PC-9 (cell line): Measurements from ENCODE around the gene TAF3. TPM values are rescaled to one million over a fixed set of nuclear protein-coding genes. Genes with fewer than 3 reads are reported as not detected.

Experiments
- BruUV-seq: library from RNA; stranded (reverse); fragments of 400-500 nt; replicated peaks from 2 replicates; lab custom pipeline; 2021; lab: Mats Ljungman, UMichigan
- CTCF ChIA-PET: fragments of 300-600 bp; sonication (Branson Sonifier 250); formaldehyde crosslinking; loops from one replicate; lab custom pipeline; 2022; ENCODE audit warnings: antibody characterized with exemption; lab: Charles Lee
- POLR2A ChIA-PET: fragments of 300-600 bp; sonication (Branson Sonifier 250); formaldehyde crosslinking; loops from one replicate; lab custom pipeline; 2022; ENCODE audit warnings: antibody characterized with exemption; ENCODE audit not compliant: unreplicated experiment; lab: Charles Lee
- DNase-seq, 2 experiments: peaks; one replicate each; pipeline versions ENCODE4 v3.0.0 to v3.0.0-alpha.2; 2015 to 2022; ENCODE audit warnings: mixed read lengths in 1 of 2
- H2AFZ ChIP-seq: fragments of 200-600 bp; sonication (generic); 2 replicates; pipeline ENCODE4 v1.8.1; 2017; ENCODE audit warnings: antibody characterized with exemption
- H3F3A ChIP-seq: fragments of 200-600 bp; sonication (generic); 2 replicates; pipeline ENCODE4 v1.8.1; 2017; ENCODE audit warnings: antibody characterized with exemption, mild to moderate bottlenecking, low read depth; ENCODE audit not compliant: insufficient read depth
- H3K27ac ChIP-seq: fragments of 200-600 bp; sonication (generic); 2 replicates; pipeline ENCODE4 v1.6.1; 2016; ENCODE audit warnings: mixed run types
- H3K27me3 ChIP-seq: fragments of 200-600 bp; sonication (generic); 2 replicates; pipeline ENCODE4 v1.6.1; 2016; ENCODE audit warnings: low read depth, mixed run types; ENCODE audit not compliant: insufficient read depth
- H3K36me3 ChIP-seq: fragments of 200-600 bp; sonication (generic); 2 replicates; pipeline ENCODE4 v1.6.1; 2016; ENCODE audit warnings: low read depth, mixed run types
- H3K4me1 ChIP-seq: fragments of 200-600 bp; sonication (generic); replicated peaks from 2 replicates; pipeline ENCODE4 v1.6.1; 2016; ENCODE audit warnings: mixed run types; ENCODE audit not compliant: insufficient read depth
- H3K4me2 ChIP-seq: fragments of 200-600 bp; sonication (generic); 2 replicates; pipeline ENCODE4 v1.6.1; 2017; ENCODE audit warnings: mixed run types
- H3K4me3 ChIP-seq: fragments of 200-600 bp; sonication (generic); 2 replicates; pipeline ENCODE4 v1.6.1; 2016; ENCODE audit warnings: mixed run types
- H3K79me2 ChIP-seq: fragments of 200-600 bp; sonication (generic); 2 replicates; pipeline ENCODE4 v1.6.1; 2017; ENCODE audit warnings: low read depth, mixed run types
- H3K9me2 ChIP-seq: fragments of 200-600 bp; sonication (generic); 2 replicates; pipeline ENCODE4 v1.8.1; 2017; ENCODE audit warnings: mild to moderate bottlenecking; ENCODE audit not compliant: insufficient read depth
- H3K9me3 ChIP-seq: fragments of 200-600 bp; sonication (generic); 2 replicates; pipeline ENCODE4 v1.8.1; 2016; ENCODE audit warnings: low read depth; ENCODE audit not compliant: insufficient read depth
- H4K20me1 ChIP-seq: fragments of 200-600 bp; sonication (generic); 2 replicates; pipeline ENCODE4 v1.8.1; 2017; ENCODE audit not compliant: insufficient read depth
- CTCF ChIP-seq: fragments of 200-600 bp; sonication (generic); conservative IDR thresholded peaks from 2 replicates; pipeline ENCODE4 v1.6.1; 2017; ENCODE audit warnings: mixed run types, antibody characterized with exemption, mild to moderate bottlenecking, moderate library complexity
- EZH2 ChIP-seq: fragments of 200-600 bp; sonication (generic); IDR thresholded peaks from 2 replicates; pipeline ENCODE4 v1.8.0; 2017; ENCODE audit warnings: antibody characterized with exemption, low read depth
- intact Hi-C: fragments of 100-400 bp; cut with micrococcal nuclease; formaldehyde crosslinking; loops from one replicate; pipeline ENCODE4 v1.10.0; 2022; ENCODE audit not compliant: unreplicated experiment
- total RNA-seq: library from RNA; stranded (reverse); gene quantifications from 2 replicates; pipeline ENCODE4 v1.2.3, GENCODE V29; 2021

The TAF3 gene
- total RNA-seq, 1 experiment from 2014 or later = 7.7 TPM

GRCh38 chr10:7890781-7891180 is 72.5 kb downstream of the TAF3 start:
- Histone ChIP-seq H3K27ac (no peak overlapping the region), H3K27me3 (no peaks in the 10 kb centered on the region), H3F3A (no peaks in the 10 kb centered on the region), H3K79me2 (no peaks in the 10 kb centered on the region), H3K4me3 (no peak overlapping the region), H3K4me2 (no peak overlapping the region), H4K20me1 (no peaks in the 10 kb centered on the region), H3K9me2 (no peaks in the 10 kb centered on the region), H3K36me3 (no peaks in the 10 kb centered on the region), H3K9me3 (no peaks in the 10 kb centered on the region), H3K4me1 (no peaks in the 10 kb centered on the region), H2AFZ (no peak overlapping the region)
- ChIA-PET POLR2A (no interaction called here), CTCF (no interaction called here)
- no peak for DNase-seq
- no TSS peak for BruUV-seq
- intact Hi-C loops = no loop called here
- no peak for TF ChIP-seq EZH2
- TF ChIP-seq CTCF = no peak

- no peak overlapping the region for H2AFZ ChIP-seq
- H3K4me2 ChIP-seq = no peak overlapping the region
- H4K20me1 ChIP-seq = no peaks in the 10 kb centered on the region
- no peaks in the 10 kb centered on the region for H3F3A ChIP-seq
- CTCF ChIA-PET = no interaction called here
- H3K27me3 ChIP-seq = no peaks in the 10 kb centered on the region
- H3K79me2 ChIP-seq = no peaks in the 10 kb centered on the region
- no peak overlapping the region for H3K27ac ChIP-seq
- DNase-seq = no peak
- H3K4me3 ChIP-seq = no peak overlapping the region
- intact Hi-C loops = no loop called here
- H3K9me3 ChIP-seq = no peaks in the 10 kb centered on the region
- H3K9me2 ChIP-seq = no peaks in the 10 kb centered on the region
- H3K36me3 ChIP-seq = no peaks in the 10 kb centered on the region
- POLR2A ChIA-PET = no interaction called here
- H3K4me1 ChIP-seq = no peaks in the 10 kb centered on the region
- TF ChIP-seq CTCF (no peak), EZH2 (no peak)
- BruUV-seq = no TSS peak
Measured at GRCh38 chr10:7891634-7892033, 73.3 kb downstream of the TAF3 start.

- no peaks in the 10 kb centered on the region for H3K9me2 ChIP-seq
- no peak overlapping the region for H3K4me3 ChIP-seq
- no peaks in the 10 kb centered on the region for H3F3A ChIP-seq
- no peak overlapping the region for H2AFZ ChIP-seq
- ChIA-PET CTCF (no interaction called here), POLR2A (no interaction called here)
- intact Hi-C loops = no loop called here
- H3K9me3 ChIP-seq = no peaks in the 10 kb centered on the region
- no peak overlapping the region for H3K27ac ChIP-seq
- no peaks in the 10 kb centered on the region for H4K20me1 ChIP-seq
- H3K4me1 ChIP-seq = no peaks in the 10 kb centered on the region
- H3K27me3 ChIP-seq = no peaks in the 10 kb centered on the region
- no TSS peak for BruUV-seq
- no peaks in the 10 kb centered on the region for H3K79me2 ChIP-seq
- no peak for DNase-seq
- H3K36me3 ChIP-seq = no peaks in the 10 kb centered on the region
- TF ChIP-seq CTCF = no peak
- no peak for TF ChIP-seq EZH2
- no peak overlapping the region for H3K4me2 ChIP-seq
Measured at GRCh38 chr10:7892146-7892545, 73.8 kb downstream of the TAF3 start.
